ENCODE data around the gene POLR2L. TPM values are rescaled to one million over a fixed set of nuclear protein-coding genes. Genes with fewer than 3 reads are reported as not detected.
A peak's percentile ranks its signal among the peaks of the same experiment; 100 is the strongest.

Gene POLR2L
- total and polyA plus RNA-seq, 2 of the 13 experiments (the other 11 are each of a cell fraction or from before 2014, with no cell fraction given): 104 to 114 TPM

DNA sequence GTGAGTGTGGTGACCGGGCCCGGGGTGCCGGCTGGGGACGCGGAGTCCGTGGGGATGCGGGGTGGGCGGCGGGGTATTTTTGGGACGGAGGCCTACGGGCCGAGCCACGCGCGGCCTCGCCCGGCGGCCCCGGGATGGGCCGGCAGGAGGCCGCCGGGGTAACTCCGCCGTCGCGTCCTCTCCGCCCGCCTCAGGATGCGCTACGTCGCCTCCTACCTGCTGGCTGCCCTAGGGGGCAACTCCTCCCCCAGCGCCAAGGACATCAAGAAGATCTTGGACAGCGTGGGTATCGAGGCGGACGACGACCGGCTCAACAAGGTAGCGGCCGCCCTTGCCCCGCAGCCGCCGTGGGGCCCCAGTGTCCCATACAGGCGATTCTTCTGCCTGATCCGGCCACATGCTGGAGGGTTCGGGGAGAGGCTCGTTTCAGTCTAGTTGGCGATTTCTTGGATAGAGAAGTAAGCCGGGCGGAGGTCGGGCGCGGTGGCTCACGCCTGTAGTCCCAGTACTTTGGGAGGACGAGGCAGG lies 32.2 kb downstream of the POLR2L start (continued):
- TF ChIP-seq, protein P1, sequence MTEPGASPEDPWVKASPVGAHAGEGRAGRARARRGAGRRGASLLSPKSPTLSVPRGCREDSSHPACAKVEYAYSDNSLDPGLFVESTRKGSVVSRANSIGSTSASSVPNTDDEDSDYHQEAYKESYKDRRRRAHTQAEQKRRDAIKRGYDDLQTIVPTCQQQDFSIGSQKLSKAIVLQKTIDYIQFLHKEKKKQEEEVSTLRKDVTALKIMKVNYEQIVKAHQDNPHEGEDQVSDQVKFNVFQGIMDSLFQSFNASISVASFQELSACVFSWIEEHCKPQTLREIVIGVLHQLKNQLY (CRISPR knock-in tag; IDR thresholded peaks at IDR 0.05): no peak
- TF ChIP-seq ZNF569 (CRISPR knock-in tag; IDR thresholded peaks at IDR 0.05; ENCODE audit: borderline replicate concordance): no peak
- TF ChIP-seq, protein P2, sequence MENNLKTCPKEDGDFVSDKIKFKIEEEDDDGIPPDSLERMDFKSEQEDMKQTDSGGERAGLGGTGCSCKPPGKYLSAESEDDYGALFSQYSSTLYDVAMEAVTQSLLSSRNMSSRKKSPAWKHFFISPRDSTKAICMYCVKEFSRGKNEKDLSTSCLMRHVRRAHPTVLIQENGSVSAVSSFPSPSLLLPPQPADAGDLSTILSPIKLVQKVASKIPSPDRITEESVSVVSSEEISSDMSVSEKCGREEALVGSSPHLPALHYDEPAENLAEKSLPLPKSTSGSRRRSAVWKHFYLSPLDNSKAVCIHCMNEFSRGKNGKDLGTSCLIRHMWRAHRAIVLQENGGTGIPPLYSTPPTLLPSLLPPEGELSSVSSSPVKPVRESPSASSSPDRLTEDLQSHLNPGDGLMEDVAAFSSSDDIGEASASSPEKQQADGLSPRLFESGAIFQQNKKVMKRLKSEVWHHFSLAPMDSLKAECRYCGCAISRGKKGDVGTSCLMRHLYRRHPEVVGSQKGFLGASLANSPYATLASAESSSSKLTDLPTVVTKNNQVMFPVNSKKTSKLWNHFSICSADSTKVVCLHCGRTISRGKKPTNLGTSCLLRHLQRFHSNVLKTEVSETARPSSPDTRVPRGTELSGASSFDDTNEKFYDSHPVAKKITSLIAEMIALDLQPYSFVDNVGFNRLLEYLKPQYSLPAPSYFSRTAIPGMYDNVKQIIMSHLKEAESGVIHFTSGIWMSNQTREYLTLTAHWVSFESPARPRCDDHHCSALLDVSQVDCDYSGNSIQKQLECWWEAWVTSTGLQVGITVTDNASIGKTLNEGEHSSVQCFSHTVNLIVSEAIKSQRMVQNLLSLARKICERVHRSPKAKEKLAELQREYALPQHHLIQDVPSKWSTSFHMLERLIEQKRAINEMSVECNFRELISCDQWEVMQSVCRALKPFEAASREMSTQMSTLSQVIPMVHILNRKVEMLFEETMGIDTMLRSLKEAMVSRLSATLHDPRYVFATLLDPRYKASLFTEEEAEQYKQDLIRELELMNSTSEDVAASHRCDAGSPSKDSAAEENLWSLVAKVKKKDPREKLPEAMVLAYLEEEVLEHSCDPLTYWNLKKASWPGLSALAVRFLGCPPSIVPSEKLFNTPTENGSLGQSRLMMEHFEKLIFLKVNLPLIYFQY (CRISPR knock-in tag; IDR thresholded peaks at IDR 0.05; ENCODE audit: borderline replicate concordance): no peak
- TF ChIP-seq SRY (CRISPR knock-in tag; IDR thresholded peaks at IDR 0.05): no peak; the same call in 1 of the 2 replicates
- TF ChIP-seq ZMYM4 (CRISPR knock-in tag; IDR thresholded peaks at IDR 0.05): peak; percentile 31; the same call in 1 of the 2 replicates
- no peak for TF ChIP-seq ZZZ3 (CRISPR knock-in tag; IDR thresholded peaks at IDR 0.05; ENCODE audit: borderline replicate concordance)
- no peak for TF ChIP-seq ZFP36L2 (CRISPR knock-in tag; IDR thresholded peaks at IDR 0.05)
- TF ChIP-seq NFYC (CRISPR knock-in tag; IDR thresholded peaks at IDR 0.05): no peak
- TF ChIP-seq, protein P3, sequence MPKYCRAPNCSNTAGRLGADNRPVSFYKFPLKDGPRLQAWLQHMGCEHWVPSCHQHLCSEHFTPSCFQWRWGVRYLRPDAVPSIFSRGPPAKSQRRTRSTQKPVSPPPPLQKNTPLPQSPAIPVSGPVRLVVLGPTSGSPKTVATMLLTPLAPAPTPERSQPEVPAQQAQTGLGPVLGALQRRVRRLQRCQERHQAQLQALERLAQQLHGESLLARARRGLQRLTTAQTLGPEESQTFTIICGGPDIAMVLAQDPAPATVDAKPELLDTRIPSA (CRISPR knock-in tag; IDR thresholded peaks at IDR 0.05; ENCODE audit: borderline replicate concordance): no peak
- no peak for TF ChIP-seq KLF12 (CRISPR knock-in tag; IDR thresholded peaks at IDR 0.05; ENCODE audit: borderline replicate concordance)
- TF ChIP-seq, protein P4, sequence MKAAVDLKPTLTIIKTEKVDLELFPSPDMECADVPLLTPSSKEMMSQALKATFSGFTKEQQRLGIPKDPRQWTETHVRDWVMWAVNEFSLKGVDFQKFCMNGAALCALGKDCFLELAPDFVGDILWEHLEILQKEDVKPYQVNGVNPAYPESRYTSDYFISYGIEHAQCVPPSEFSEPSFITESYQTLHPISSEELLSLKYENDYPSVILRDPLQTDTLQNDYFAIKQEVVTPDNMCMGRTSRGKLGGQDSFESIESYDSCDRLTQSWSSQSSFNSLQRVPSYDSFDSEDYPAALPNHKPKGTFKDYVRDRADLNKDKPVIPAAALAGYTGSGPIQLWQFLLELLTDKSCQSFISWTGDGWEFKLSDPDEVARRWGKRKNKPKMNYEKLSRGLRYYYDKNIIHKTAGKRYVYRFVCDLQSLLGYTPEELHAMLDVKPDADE (CRISPR knock-in tag; IDR thresholded peaks at IDR 0.05): no peak
- TF ChIP-seq ZNF329 (CRISPR knock-in tag; IDR thresholded peaks at IDR 0.05; ENCODE audit: low read depth): 0 out of 2 replicates have a peak, but pooled peaks have one; percentile 6
- no peak for TF ChIP-seq HNRNPH1 (optimal IDR thresholded peaks at IDR 0.05; ENCODE audit: low read depth, low read length)
- TF ChIP-seq KLF11 (CRISPR knock-in tag; IDR thresholded peaks at IDR 0.05): no peak
- no peak for TF ChIP-seq ZNF557 (CRISPR knock-in tag; IDR thresholded peaks at IDR 0.05)
- no peak for TF ChIP-seq ZNF354B (CRISPR knock-in tag; IDR thresholded peaks at IDR 0.05)
- TF ChIP-seq SNAI1 (CRISPR knock-in tag; IDR thresholded peaks at IDR 0.05; ENCODE audit: borderline replicate concordance): no peak
- TF ChIP-seq ZFYVE20 (CRISPR knock-in tag; IDR thresholded peaks at IDR 0.05; ENCODE audit: borderline replicate concordance, low read depth): no peak
- no peak for TF ChIP-seq ISL2 (CRISPR knock-in tag; IDR thresholded peaks at IDR 0.05)
- TF ChIP-seq POGZ (CRISPR knock-in tag; IDR thresholded peaks at IDR 0.05): no peak
- no peak for TF ChIP-seq RFX3 (CRISPR knock-in tag; IDR thresholded peaks at IDR 0.05)
- TF ChIP-seq ZNF724P (CRISPR knock-in tag; IDR thresholded peaks at IDR 0.05; ENCODE audit: borderline replicate concordance): no peak
- TF ChIP-seq MAFG (CRISPR knock-in tag; IDR thresholded peaks at IDR 0.05): no peak
- TF ChIP-seq SRSF4 (IDR thresholded peaks at IDR 0.05; ENCODE audit: low read depth, low read length, poor library complexity, severe bottlenecking): no peak
- TF ChIP-seq ZFP1 (CRISPR knock-in tag; IDR thresholded peaks at IDR 0.05): no peak
- TF ChIP-seq ZNF570 (CRISPR knock-in tag; IDR thresholded peaks at IDR 0.05; ENCODE audit: borderline replicate concordance): no peak; the same call in 1 of the 2 replicates
